Measurements from ENCODE around the gene ATF1.

DNA sequence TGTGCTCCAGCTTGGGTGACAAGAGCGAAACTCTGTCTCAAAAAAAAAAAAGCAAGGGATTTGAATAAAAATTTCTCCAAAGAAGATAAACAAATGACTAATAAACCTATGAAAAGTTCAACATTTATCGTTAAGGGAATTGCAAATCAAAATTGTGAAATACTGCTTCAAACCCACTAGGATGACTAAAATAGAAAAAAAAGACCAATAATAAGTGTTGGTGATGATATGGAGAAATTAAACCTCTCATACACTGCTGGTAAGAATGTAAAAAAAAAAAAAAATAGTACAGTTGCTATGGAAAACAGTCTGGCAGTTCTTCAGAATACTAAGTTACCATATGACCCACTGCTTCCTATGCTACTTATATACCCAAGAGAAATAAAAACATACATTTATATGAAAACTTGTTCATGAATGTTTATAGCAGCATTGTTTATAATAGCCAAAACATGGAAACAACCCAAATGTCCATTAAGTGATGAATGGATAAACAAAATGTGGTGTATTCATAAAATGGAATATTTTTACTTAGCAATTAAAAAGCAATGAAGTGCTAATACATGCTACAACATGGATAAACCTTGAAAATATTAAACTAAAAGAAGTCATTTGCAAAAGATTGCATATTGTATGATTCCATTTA is 39.5 kb downstream of the ATF1 start:
- TF ChIP-seq, protein P1, sequence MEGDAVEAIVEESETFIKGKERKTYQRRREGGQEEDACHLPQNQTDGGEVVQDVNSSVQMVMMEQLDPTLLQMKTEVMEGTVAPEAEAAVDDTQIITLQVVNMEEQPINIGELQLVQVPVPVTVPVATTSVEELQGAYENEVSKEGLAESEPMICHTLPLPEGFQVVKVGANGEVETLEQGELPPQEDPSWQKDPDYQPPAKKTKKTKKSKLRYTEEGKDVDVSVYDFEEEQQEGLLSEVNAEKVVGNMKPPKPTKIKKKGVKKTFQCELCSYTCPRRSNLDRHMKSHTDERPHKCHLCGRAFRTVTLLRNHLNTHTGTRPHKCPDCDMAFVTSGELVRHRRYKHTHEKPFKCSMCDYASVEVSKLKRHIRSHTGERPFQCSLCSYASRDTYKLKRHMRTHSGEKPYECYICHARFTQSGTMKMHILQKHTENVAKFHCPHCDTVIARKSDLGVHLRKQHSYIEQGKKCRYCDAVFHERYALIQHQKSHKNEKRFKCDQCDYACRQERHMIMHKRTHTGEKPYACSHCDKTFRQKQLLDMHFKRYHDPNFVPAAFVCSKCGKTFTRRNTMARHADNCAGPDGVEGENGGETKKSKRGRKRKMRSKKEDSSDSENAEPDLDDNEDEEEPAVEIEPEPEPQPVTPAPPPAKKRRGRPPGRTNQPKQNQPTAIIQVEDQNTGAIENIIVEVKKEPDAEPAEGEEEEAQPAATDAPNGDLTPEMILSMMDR (IDR thresholded peaks at IDR 0.05), result no peak
- TF ChIP-seq POLR2AphosphoS5 (IDR thresholded peaks at IDR 0.05) (no peak), POLR2A (IDR thresholded peaks at IDR 0.05) (no peak)

All from stomach (tissue), 4 donors.